Osteocyte (in vitro differentiated cells): Measurements from ENCODE around the gene KIF5C. TPM values are rescaled to one million over a fixed set of nuclear protein-coding genes. Genes with fewer than 3 reads are reported as not detected.

Experiments used
- DNase-seq: peaks from one replicate; pipeline ENCODE4 v3.0.0; 2021; ENCODE audit warnings: mixed read lengths; ENCODE audit not compliant: unreplicated experiment; ENCODE audit errors: extremely low spot score
- H3K27ac Mint-ChIP-seq: one replicate; pipeline ENCODE4 v1.8.0; 2021; ENCODE audit warnings: mild to moderate bottlenecking, mixed read lengths; ENCODE audit not compliant: unreplicated experiment
- H3K27me3 Mint-ChIP-seq: one replicate; pipeline ENCODE4 v1.8.0; 2021; ENCODE audit warnings: mixed read lengths; ENCODE audit not compliant: unreplicated experiment
- H3K36me3 Mint-ChIP-seq: one replicate; pipeline ENCODE4 v1.8.0; 2021; ENCODE audit warnings: mixed read lengths; ENCODE audit not compliant: unreplicated experiment
- H3K4me1 Mint-ChIP-seq: one replicate; pipeline ENCODE4 v1.8.0; 2021; ENCODE audit warnings: mixed read lengths; ENCODE audit not compliant: unreplicated experiment
- H3K4me3 Mint-ChIP-seq: one replicate; pipeline ENCODE4 v1.8.0; 2021; ENCODE audit warnings: mild to moderate bottlenecking, moderate library complexity, mixed read lengths; ENCODE audit not compliant: unreplicated experiment
- H3K9me3 Mint-ChIP-seq: one replicate; pipeline ENCODE4 v1.8.0; 2021; ENCODE audit warnings: mixed read lengths; ENCODE audit not compliant: unreplicated experiment
- CTCF ChIP-seq: fragments of 200-600 bp; sonication (generic); IDR thresholded peaks from 2 replicates; pipeline ENCODE4 v1.5.0; 2021; ENCODE audit warnings: antibody characterized with exemption, mild to moderate bottlenecking, moderate library complexity
- total RNA-seq: library from RNA; stranded (reverse); gene quantifications from 2 replicates; pipeline ENCODE4 v1.2.1, GENCODE V29; 2021

KIF5C gene
- total RNA-seq, 1 donor from 2014 or later = 10.2 TPM

DNA sequence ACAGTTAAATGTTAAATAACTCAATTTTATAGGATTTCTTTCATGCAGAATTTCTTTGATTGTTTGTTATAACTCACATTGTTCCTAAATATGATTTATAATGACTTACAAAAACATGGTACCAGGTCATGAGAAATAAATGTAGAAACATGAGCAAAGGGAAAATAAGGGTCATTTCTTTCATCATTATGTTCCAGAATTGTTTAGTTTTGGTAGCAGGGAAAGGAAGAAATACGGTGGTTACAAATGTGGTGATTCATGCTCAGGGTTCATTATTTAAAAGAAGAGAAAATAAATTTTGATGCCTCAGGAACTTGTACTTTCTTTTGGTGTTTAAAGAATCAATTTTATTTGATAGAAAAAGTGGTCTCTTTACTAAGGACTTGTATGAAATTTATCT is 167.9 kb downstream of the KIF5C start:
- H3K4me3 Mint-ChIP-seq = no peak overlapping the region
- no peaks in the 10 kb centered on the region for H3K27me3 Mint-ChIP-seq
- H3K4me1 Mint-ChIP-seq = peaks cover 19% of the 10 kb centered on the region
- peaks cover 20% of the 10 kb centered on the region for H3K9me3 Mint-ChIP-seq
- H3K27ac Mint-ChIP-seq = no peak overlapping the region
- peaks cover 17% of the 10 kb centered on the region for H3K36me3 Mint-ChIP-seq
- TF ChIP-seq CTCF = no peak
- no peak for DNase-seq

DNA sequence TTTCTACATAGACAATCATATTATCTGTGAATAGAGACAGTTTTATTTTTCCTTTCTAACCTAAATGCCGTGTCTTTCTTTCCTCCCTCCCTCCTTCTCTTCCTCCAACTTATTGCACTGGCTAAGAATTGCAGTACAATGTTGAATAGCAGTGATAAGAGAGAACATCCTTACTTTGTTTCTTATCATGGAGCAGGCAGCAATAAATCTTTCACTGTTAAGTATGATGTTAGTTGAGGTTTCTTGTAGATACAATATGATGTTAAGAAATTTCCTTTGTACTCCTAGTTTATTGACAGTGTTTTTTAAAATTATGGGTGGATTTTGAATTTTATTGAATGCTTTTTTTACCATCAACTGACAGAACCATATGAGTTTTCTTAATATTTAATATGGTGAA is 169.5 kb downstream of the KIF5C start:
- Mint-ChIP-seq H3K4me3 (no peak overlapping the region), H3K36me3 (peaks cover 18% of the 10 kb centered on the region), H3K27me3 (no peaks in the 10 kb centered on the region), H3K27ac (no peak overlapping the region), H3K4me1 (peaks cover 11% of the 10 kb centered on the region), H3K9me3 (peaks cover 24% of the 10 kb centered on the region)
- no peak for TF ChIP-seq CTCF
- DNase-seq = no peak

GRCh38 chr2:149047118-149047517 is 172.1 kb downstream of the KIF5C start:
- Mint-ChIP-seq H3K27me3 (no peaks in the 10 kb centered on the region), H3K4me1 (peaks cover 6% of the 10 kb centered on the region), H3K27ac (no peak overlapping the region), H3K9me3 (peaks cover 24% of the 10 kb centered on the region), H3K4me3 (no peak overlapping the region), H3K36me3 (peaks cover 18% of the 10 kb centered on the region)
- DNase-seq = no peak
- TF ChIP-seq CTCF = no peak

GRCh38 chr2:149049142-149049541 is 174.1 kb downstream of the KIF5C start:
- no peak overlapping the region for H3K27ac Mint-ChIP-seq
- H3K4me3 Mint-ChIP-seq = no peak overlapping the region
- no peaks in the 10 kb centered on the region for H3K4me1 Mint-ChIP-seq
- H3K27me3 Mint-ChIP-seq = no peaks in the 10 kb centered on the region
- H3K9me3 Mint-ChIP-seq = peaks cover 24% of the 10 kb centered on the region
- TF ChIP-seq CTCF = no peak
- peaks cover 18% of the 10 kb centered on the region for H3K36me3 Mint-ChIP-seq
- DNase-seq = no peak

GRCh38 chr2:149050188-149050587 is 175.2 kb downstream of the KIF5C start:
- Mint-ChIP-seq H3K27ac (no peak overlapping the region), H3K4me3 (no peak overlapping the region), H3K9me3 (peaks cover 16% of the 10 kb centered on the region), H3K27me3 (no peaks in the 10 kb centered on the region), H3K4me1 (no peaks in the 10 kb centered on the region), H3K36me3 (peaks cover 11% of the 10 kb centered on the region)
- no peak for DNase-seq
- no peak for TF ChIP-seq CTCF
